Hepatocyte (in vitro differentiated cells): ENCODE measurements around the gene RNF175.

Experiments used
- EZH2 ChIP-seq: fragments of 200-600 bp; sonication (generic); IDR thresholded peaks from 2 replicates; pipeline ENCODE4 v1.6.1; 2016; ENCODE audit warnings: antibody characterized with exemption, mild to moderate bottlenecking, borderline replicate concordance
- EZH2phosphoT487 ChIP-seq: fragments of 200-600 bp; sonication (generic); IDR thresholded peaks from one replicate; pipeline ENCODE4 v1.6.1; 2018; ENCODE audit warnings: antibody characterized with exemption, mild to moderate bottlenecking, low read depth, moderate library complexity; ENCODE audit not compliant: unreplicated experiment, severe bottlenecking
- TF ChIP-seq, protein P1 (sequence below): fragments of 200-600 bp; sonication (generic); IDR thresholded peaks from 2 replicates; pipeline ENCODE4 v1.5.1; 2016; ENCODE audit warnings: antibody characterized with exemption, mild to moderate bottlenecking; ENCODE audit not compliant: poor library complexity

DNA sequence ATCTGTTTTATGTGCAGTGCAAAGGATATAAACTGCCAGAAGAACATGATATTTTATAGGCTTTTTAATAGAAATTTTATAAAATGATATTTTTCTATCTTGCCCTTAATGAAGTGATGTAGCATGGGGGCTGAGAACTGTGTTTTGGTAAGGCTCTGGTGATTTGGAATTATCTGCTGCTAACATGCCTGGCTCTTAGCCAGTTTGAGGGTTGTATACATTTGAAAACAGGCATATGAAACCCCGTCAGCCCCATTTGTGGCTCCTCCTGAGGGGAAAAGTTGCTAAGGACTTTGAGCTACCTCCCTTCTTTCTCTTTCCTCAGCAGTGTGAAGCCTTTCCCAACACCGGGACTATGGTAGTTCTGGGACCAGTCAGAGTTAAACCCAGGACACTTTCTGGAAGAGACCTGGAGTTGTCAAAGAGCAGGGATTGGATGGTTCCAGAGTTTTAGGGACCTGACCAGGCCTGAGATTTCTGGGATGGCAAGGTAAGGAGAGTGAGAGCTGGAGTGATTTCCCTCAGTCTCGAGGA lies 24.4 kb upstream of the RNF175 start:
- TF ChIP-seq, protein P1, sequence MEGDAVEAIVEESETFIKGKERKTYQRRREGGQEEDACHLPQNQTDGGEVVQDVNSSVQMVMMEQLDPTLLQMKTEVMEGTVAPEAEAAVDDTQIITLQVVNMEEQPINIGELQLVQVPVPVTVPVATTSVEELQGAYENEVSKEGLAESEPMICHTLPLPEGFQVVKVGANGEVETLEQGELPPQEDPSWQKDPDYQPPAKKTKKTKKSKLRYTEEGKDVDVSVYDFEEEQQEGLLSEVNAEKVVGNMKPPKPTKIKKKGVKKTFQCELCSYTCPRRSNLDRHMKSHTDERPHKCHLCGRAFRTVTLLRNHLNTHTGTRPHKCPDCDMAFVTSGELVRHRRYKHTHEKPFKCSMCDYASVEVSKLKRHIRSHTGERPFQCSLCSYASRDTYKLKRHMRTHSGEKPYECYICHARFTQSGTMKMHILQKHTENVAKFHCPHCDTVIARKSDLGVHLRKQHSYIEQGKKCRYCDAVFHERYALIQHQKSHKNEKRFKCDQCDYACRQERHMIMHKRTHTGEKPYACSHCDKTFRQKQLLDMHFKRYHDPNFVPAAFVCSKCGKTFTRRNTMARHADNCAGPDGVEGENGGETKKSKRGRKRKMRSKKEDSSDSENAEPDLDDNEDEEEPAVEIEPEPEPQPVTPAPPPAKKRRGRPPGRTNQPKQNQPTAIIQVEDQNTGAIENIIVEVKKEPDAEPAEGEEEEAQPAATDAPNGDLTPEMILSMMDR = no peak
- no peak for TF ChIP-seq EZH2
- no peak for TF ChIP-seq EZH2phosphoT487
